T-helper 1 cell treated with Interleukin-12 subunit alpha and Interleukin-12 subunit beta and Interleukin-4 antibody, amounts not matched to agents 30 ng/mL and 1 ng/mL, for 36 hours (primary cell): ENCODE data around the gene KAZN. TPM values are rescaled to one million over a fixed set of nuclear protein-coding genes. Genes with fewer than 3 reads are reported as not detected.

Source experiments
- intact Hi-C: fragments of 100-400 bp; cut with micrococcal nuclease; formaldehyde crosslinking; loops from one replicate; pipeline ENCODE4 v1.15.1; 2024
- total RNA-seq: library from RNA; stranded (reverse); gene quantifications from 2 replicates; pipeline ENCODE4 v1.2.3, GENCODE V29; 2022

Gene KAZN
- total RNA-seq, 1 donor from 2014 or later = 0.20 TPM

- intact Hi-C loops = no loop called here
These were observed 70.1 kb downstream of the KAZN start for GRCh38 chr1:14668538-14668937.

GRCh38 chr1:14672005-14672404 lies 73.5 kb downstream of the KAZN start:
- intact Hi-C loops = no loop called here

GRCh38 chr1:14674030-14674429 lies 75.5 kb downstream of the KAZN start:
- intact Hi-C loops = no loop called here

- intact Hi-C loops = no loop called here
These were observed 77.9 kb downstream of the KAZN start for GRCh38 chr1:14676400-14676799.

GRCh38 chr1:14677292-14677971 lies 78.9 kb downstream of the KAZN start:
- intact Hi-C loops = no loop called here

GRCh38 chr1:14678011-14678638 lies 79.6 kb downstream of the KAZN start:
- intact Hi-C loops = no loop called here

GRCh38 chr1:14679027-14679688 lies 80.7 kb downstream of the KAZN start:
- intact Hi-C loops = no loop called here

- intact Hi-C loops = no loop called here
These were observed 82.7 kb downstream of the KAZN start for GRCh38 chr1:14681182-14681581.

GRCh38 chr1:14682941-14683621 lies 84.6 kb downstream of the KAZN start:
- intact Hi-C loops = no loop called here

GRCh38 chr1:14685078-14685477 lies 86.6 kb downstream of the KAZN start:
- intact Hi-C loops = no loop called here

- intact Hi-C loops = no loop called here
These were observed 88.2 kb downstream of the KAZN start for GRCh38 chr1:14686701-14687100.

GRCh38 chr1:14687147-14687546 lies 88.7 kb downstream of the KAZN start:
- intact Hi-C loops = no loop called here

GRCh38 chr1:14689996-14690615 lies 91.6 kb downstream of the KAZN start:
- intact Hi-C loops = no loop called here

GRCh38 chr1:14693949-14694348 lies 95.5 kb downstream of the KAZN start:
- intact Hi-C loops = no loop called here

- intact Hi-C loops = no loop called here
These were observed 96.1 kb downstream of the KAZN start for GRCh38 chr1:14694589-14694988.

- intact Hi-C loops = no loop called here
These were observed 98.3 kb downstream of the KAZN start for GRCh38 chr1:14696761-14697160.

- intact Hi-C loops = no loop called here
These were observed 98.9 kb downstream of the KAZN start for GRCh38 chr1:14697353-14697752.

GRCh38 chr1:14698314-14698713 lies 99.8 kb downstream of the KAZN start:
- intact Hi-C loops = no loop called here

GRCh38 chr1:14699620-14700019 lies 101.1 kb downstream of the KAZN start:
- intact Hi-C loops = no loop called here

GRCh38 chr1:14704846-14705245 lies 106.4 kb downstream of the KAZN start:
- intact Hi-C loops = no loop called here

- intact Hi-C loops = no loop called here
These were observed 107.3 kb downstream of the KAZN start for GRCh38 chr1:14705824-14706223.

- intact Hi-C loops = no loop called here
These were observed 108.1 kb downstream of the KAZN start for GRCh38 chr1:14706631-14707030.
